Uterus (tissue), 4 donors: Measurements from ENCODE around the gene SNX22. TPM values are rescaled to one million over a fixed set of nuclear protein-coding genes. Genes with fewer than 3 reads are reported as not detected.

ENCODE experiments used
- DNase-seq, 2 donors: peaks; one replicate each; pipeline ENCODE4 v3.0.0-alpha.2; 2019 to 2020
- H3K27ac ChIP-seq, 2 donors: fragments of 200-600 bp; sonication (generic); 1 replicate in 1 of 2; 2 replicates in 1 of 2; pipeline ENCODE4 v1.5.1; 2016 to 2018
- H3K27me3 ChIP-seq, 2 donors: fragments of 200-600 bp; sonication (generic); one replicate each; pipeline ENCODE4 v1.5.1; 2018 to 2019; ENCODE audit warnings: control low read depth in 1 of 2
- H3K36me3 ChIP-seq, 2 donors: fragments of 200-600 bp; sonication (generic); one replicate each; pipeline ENCODE4 v1.5.1; 2019; ENCODE audit warnings: control low read depth in 1 of 2
- H3K4me1 ChIP-seq, 2 donors: fragments of 200-600 bp; sonication (generic); one replicate each; pipeline ENCODE4 v1.5.1; 2018 to 2019; ENCODE audit warnings: control low read depth in 1 of 2
- H3K4me3 ChIP-seq, 2 donors: fragments of 200-600 bp; sonication (generic); 1 replicate in 1 of 2; 2 replicates in 1 of 2; pipeline ENCODE4 v1.5.1; 2018 to 2019; ENCODE audit warnings: mild to moderate bottlenecking in 1 of 2
- H3K9me3 ChIP-seq, 2 donors: fragments of 200-600 bp; sonication (generic); one replicate each; pipeline ENCODE4 v1.5.1; 2019; ENCODE audit warnings: control low read depth in 1 of 2
- POLR2A ChIP-seq, 2 donors: fragments of 450-650 bp; IDR thresholded peaks; one replicate each; pipeline ENCODE4 v1.6.1; 2016; ENCODE audit warnings: antibody characterized with exemption in 2 of 2, mild to moderate bottlenecking in 1 of 2, moderate library complexity in 1 of 2
- intact Hi-C: fragments of 100-400 bp; cut with DNase I; formaldehyde crosslinking; loops from one replicate; pipeline ENCODE4 v1.15.1; 2023; ENCODE audit warnings: low total_unique reads
- total RNA-seq, 4 donors: library from RNA; depleted of rRNA in 3 of 4; stranded (reverse); fragments of >200 nt in 3 of 4; gene quantifications; one replicate each; pipeline versions ENCODE4 v1.1.0 to v1.2.4, GENCODE V29; 2014 to 2023
- TF ChIP-seq, protein P1 (sequence below), 4 experiments: fragments of 200-600 bp in 2 of 4; fragments of 450-650 bp in 2 of 4; sonication (generic) in 2 of 4; IDR thresholded peaks; one replicate each; pipeline ENCODE4 v1.5.1; 2016 to 2019; ENCODE audit warnings: antibody characterized with exemption in 4 of 4, mild to moderate bottlenecking in 2 of 4, moderate library complexity in 1 of 4
- donor health status: DM: yes; HTN: yes; CAD: no.

The SNX22 gene
- total RNA-seq, 4 donors from 2014 or later: 0.55 to 1.7 TPM; not detected in 2

- intact Hi-C loops: no loop called here
- Histone ChIP-seq H3K36me3 (no peaks in the 10 kb centered on the region), H3K9me3 (no peaks in the 10 kb centered on the region), H3K27me3 (no peaks in the 10 kb centered on the region), H3K4me1 (no peaks in the 10 kb centered on the region), H3K27ac (no peak overlapping the region), H3K4me3 (no peak overlapping the region)
- no peak for DNase-seq
- TF ChIP-seq, protein P1, sequence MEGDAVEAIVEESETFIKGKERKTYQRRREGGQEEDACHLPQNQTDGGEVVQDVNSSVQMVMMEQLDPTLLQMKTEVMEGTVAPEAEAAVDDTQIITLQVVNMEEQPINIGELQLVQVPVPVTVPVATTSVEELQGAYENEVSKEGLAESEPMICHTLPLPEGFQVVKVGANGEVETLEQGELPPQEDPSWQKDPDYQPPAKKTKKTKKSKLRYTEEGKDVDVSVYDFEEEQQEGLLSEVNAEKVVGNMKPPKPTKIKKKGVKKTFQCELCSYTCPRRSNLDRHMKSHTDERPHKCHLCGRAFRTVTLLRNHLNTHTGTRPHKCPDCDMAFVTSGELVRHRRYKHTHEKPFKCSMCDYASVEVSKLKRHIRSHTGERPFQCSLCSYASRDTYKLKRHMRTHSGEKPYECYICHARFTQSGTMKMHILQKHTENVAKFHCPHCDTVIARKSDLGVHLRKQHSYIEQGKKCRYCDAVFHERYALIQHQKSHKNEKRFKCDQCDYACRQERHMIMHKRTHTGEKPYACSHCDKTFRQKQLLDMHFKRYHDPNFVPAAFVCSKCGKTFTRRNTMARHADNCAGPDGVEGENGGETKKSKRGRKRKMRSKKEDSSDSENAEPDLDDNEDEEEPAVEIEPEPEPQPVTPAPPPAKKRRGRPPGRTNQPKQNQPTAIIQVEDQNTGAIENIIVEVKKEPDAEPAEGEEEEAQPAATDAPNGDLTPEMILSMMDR (IDR thresholded peaks at IDR 0.05): no peak
- TF ChIP-seq POLR2A (IDR thresholded peaks at IDR 0.05): no peak
These were observed 7.4 kb upstream of the SNX22 start for GRCh38 chr15:64144192-64144564.

- no peak overlapping the region for H3K27ac ChIP-seq
These were observed 6.8 kb upstream of the SNX22 start for GRCh38 chr15:64144565-64145281.

GRCh38 chr15:64146041-64146440, 5.5 kb upstream of the SNX22 start:
- peaks cover 0 to under 1% of the 10 kb centered on the region in 2 donors for H3K27me3 ChIP-seq
- H3K4me1 ChIP-seq: no peaks in the 10 kb centered on the region
- no peak overlapping the region for H3K4me3 ChIP-seq
- TF ChIP-seq, protein P1 (IDR thresholded peaks at IDR 0.05): no peak
- no peak for TF ChIP-seq POLR2A (IDR thresholded peaks at IDR 0.05)
- DNase-seq: no peak
- H3K36me3 ChIP-seq: no peaks in the 10 kb centered on the region
- intact Hi-C loops: no loop called here
- H3K9me3 ChIP-seq: no peaks in the 10 kb centered on the region
- H3K27ac ChIP-seq: no peak overlapping the region

More at GRCh38 chr15:64144565-64145281, 6.8 kb upstream of the SNX22 start:
- no peaks in the 10 kb centered on the region for H3K27me3 ChIP-seq
- H3K4me1 ChIP-seq: no peaks in the 10 kb centered on the region
- TF ChIP-seq, protein P1 (IDR thresholded peaks at IDR 0.05): no peak
- DNase-seq: no peak
- no peak overlapping the region for H3K4me3 ChIP-seq
- no peaks in the 10 kb centered on the region for H3K36me3 ChIP-seq
- H3K9me3 ChIP-seq: no peaks in the 10 kb centered on the region
- intact Hi-C loops: no loop called here

GRCh38 chr15:64146520-64146884, 5.0 kb upstream of the SNX22 start:
- H3K4me3 ChIP-seq: no peak overlapping the region
- H3K4me1 ChIP-seq: peaks cover 0 to 1% of the 10 kb centered on the region in 2 donors
- TF ChIP-seq, protein P1 (IDR thresholded peaks at IDR 0.05): no peak
- TF ChIP-seq POLR2A (IDR thresholded peaks at IDR 0.05): no peak
- H3K36me3 ChIP-seq: no peaks in the 10 kb centered on the region
- H3K9me3 ChIP-seq: no peaks in the 10 kb centered on the region
- DNase-seq: no peak
- intact Hi-C loops: no loop called here
- H3K27ac ChIP-seq: no peak overlapping the region
- peaks cover 0 to 5% of the 10 kb centered on the region in 2 donors for H3K27me3 ChIP-seq

GRCh38 chr15:64146885-64147681, 4.4 kb upstream of the SNX22 start:
- Histone ChIP-seq H3K27me3 (peaks cover 0 to 10% of the 10 kb centered on the region in 2 donors), H3K4me1 (peaks cover 0 to 7% of the 10 kb centered on the region in 2 donors), H3K27ac (no peak overlapping the region), H3K36me3 (no peaks in the 10 kb centered on the region), H3K4me3 (no peak overlapping the region), H3K9me3 (no peaks in the 10 kb centered on the region)
- intact Hi-C loops: no loop called here
- no peak for DNase-seq
- TF ChIP-seq POLR2A (IDR thresholded peaks at IDR 0.05): no peak
- TF ChIP-seq, protein P1 (IDR thresholded peaks at IDR 0.05): no peak
